Measurements from ENCODE around the gene XCL1.

The XCL1 gene

GRCh38 chr1:168556647-168557046, 19.8 kb upstream of the XCL1 start:
- in situ Hi-C loops (cut with MboI; ENCODE audit: low pct_unique_long_range_greater_than_20kb, low sequenced_read_pairs, unreplicated experiment) = loop anchor here (25.0 kb wide), 1 partner anchor 119 kb away; no protein-coding TSS in a partner anchor
- no peak for TF ChIP-seq CTCF (IDR thresholded peaks at IDR 0.05; ENCODE audit: extremely low read depth, insufficient read depth, missing control alignments)
- DNase-seq (ENCODE audit: low spot score) = no peak

GRCh38 chr1:168560370-168560769, 16.0 kb upstream of the XCL1 start:
- in situ Hi-C loops (cut with MboI; ENCODE audit: low pct_unique_long_range_greater_than_20kb, low sequenced_read_pairs, unreplicated experiment) = loop anchor here (25.0 kb wide), 1 partner anchor 123 kb away; no protein-coding TSS in a partner anchor
- no peak for TF ChIP-seq CTCF (IDR thresholded peaks at IDR 0.05; ENCODE audit: extremely low read depth, insufficient read depth, missing control alignments)
- no peak for DNase-seq (ENCODE audit: low spot score)

GRCh38 chr1:168561989-168562388, 14.4 kb upstream of the XCL1 start:
- no peak for TF ChIP-seq CTCF (IDR thresholded peaks at IDR 0.05; ENCODE audit: extremely low read depth, insufficient read depth, missing control alignments)
- in situ Hi-C loops (cut with MboI; ENCODE audit: low pct_unique_long_range_greater_than_20kb, low sequenced_read_pairs, unreplicated experiment) = loop anchor here (25.0 kb wide), 1 partner anchor 125 kb away; no protein-coding TSS in a partner anchor
- no peak for DNase-seq (ENCODE audit: low spot score)

GRCh38 chr1:168565825-168566224, 10.6 kb upstream of the XCL1 start:
- DNase-seq (ENCODE audit: low spot score) = no peak
- TF ChIP-seq CTCF (IDR thresholded peaks at IDR 0.05; ENCODE audit: extremely low read depth, insufficient read depth, missing control alignments) = no peak
- in situ Hi-C loops (cut with MboI; ENCODE audit: low pct_unique_long_range_greater_than_20kb, low sequenced_read_pairs, unreplicated experiment) = loop anchor here (25.0 kb wide), 1 partner anchor 129 kb away; no protein-coding TSS in a partner anchor

- no peak for TF ChIP-seq CTCF (IDR thresholded peaks at IDR 0.05; ENCODE audit: extremely low read depth, insufficient read depth, missing control alignments)
- DNase-seq (ENCODE audit: low spot score) = no peak
- in situ Hi-C loops (cut with MboI; ENCODE audit: low pct_unique_long_range_greater_than_20kb, low sequenced_read_pairs, unreplicated experiment) = loop anchor here (25.0 kb wide), 1 partner anchor 130 kb away; no protein-coding TSS in a partner anchor
Measured at GRCh38 chr1:168567007-168567406, 9.4 kb upstream of the XCL1 start.

- in situ Hi-C loops (cut with MboI; ENCODE audit: low pct_unique_long_range_greater_than_20kb, low sequenced_read_pairs, unreplicated experiment) = loop anchor here (25.0 kb wide), 1 partner anchor 130 kb away; no protein-coding TSS in a partner anchor
- no peak for DNase-seq (ENCODE audit: low spot score)
- TF ChIP-seq CTCF (IDR thresholded peaks at IDR 0.05; ENCODE audit: extremely low read depth, insufficient read depth, missing control alignments) = no peak
Measured at GRCh38 chr1:168567568-168567967, 8.8 kb upstream of the XCL1 start.

Measured in GM13977 (cell line).